H1 (cell line): ENCODE results near the gene ODC1. TPM values are rescaled to one million over a fixed set of nuclear protein-coding genes. Genes with fewer than 3 reads are reported as not detected.

Experiments
- CTCF ChIA-PET: fragments of 300-600 bp; sonication (Branson Sonifier 250); formaldehyde crosslinking; loops from one replicate; lab custom pipeline; 2021; ENCODE audit not compliant: partially characterized antibody; lab: Charles Lee
- POLR2A ChIA-PET: fragments of 300-600 bp; sonication (Branson Sonifier 250); formaldehyde crosslinking; loops from one replicate; lab custom pipeline; 2021; ENCODE audit warnings: inconsistent platforms; ENCODE audit not compliant: partially characterized antibody; lab: Charles Lee
- DNase-seq, 2 experiments: peaks; one replicate each; pipeline versions ENCODE4 v3.0.0 to v3.0.0-alpha.2; 2010 to 2022; ENCODE audit warnings: low spot score in 2 of 2, low read depth in 1 of 2, mixed read lengths in 1 of 2
- FAIRE-seq: peaks from 2 replicates; lab custom pipeline; 2011; peaks lifted over from hg19 to GRCh38; lab: Jason Lieb, UNC
- H2AFZ ChIP-seq: 2 replicates; pipeline ENCODE4 v1.8.1; 2012; ENCODE audit warnings: low read length, inconsistent platforms
- H2AK5ac ChIP-seq: 2 replicates; pipeline ENCODE4 v1.6.1; 2013; ENCODE audit warnings: low read depth, low read length
- H2BK120ac ChIP-seq: replicated peaks from 2 replicates; pipeline ENCODE3; 2013; ENCODE audit warnings: low read depth, low read length, inconsistent platforms
- H2BK12ac ChIP-seq: 2 replicates; pipeline ENCODE4 v1.6.1; 2013; ENCODE audit warnings: low read depth, low read length
- H2BK15ac ChIP-seq: 2 replicates; pipeline ENCODE4 v1.6.1; 2013; ENCODE audit warnings: low read length
- H2BK20ac ChIP-seq: 2 replicates; pipeline ENCODE4 v1.6.1; 2013; ENCODE audit warnings: low read length
- H2BK5ac ChIP-seq: 2 replicates; pipeline ENCODE4 v1.6.1; 2013; ENCODE audit warnings: low read depth, low read length
- H3K14ac ChIP-seq: 2 replicates; pipeline ENCODE4 v1.6.1; 2013; ENCODE audit warnings: inconsistent platforms; ENCODE audit not compliant: insufficient read length
- H3K18ac ChIP-seq: 2 replicates; pipeline ENCODE4 v1.6.1; 2013; ENCODE audit warnings: low read length; ENCODE audit errors: extremely low read depth
- H3K23ac ChIP-seq: 2 replicates; pipeline ENCODE4 v1.6.1; 2013; ENCODE audit warnings: inconsistent platforms; ENCODE audit not compliant: insufficient read length
- H3K23me2 ChIP-seq: 2 replicates; pipeline ENCODE4 v1.6.1; 2013; ENCODE audit warnings: low read depth, low read length
- H3K27ac ChIP-seq: 2 replicates; pipeline ENCODE4 v1.6.1; 2011; ENCODE audit warnings: low read depth, low read length, inconsistent platforms
- H3K27me3 ChIP-seq, 4 experiments: replicated peaks in 1 of 4; 1 replicate in 1 of 4; 2 replicates in 3 of 4; pipeline versions ENCODE4 v1.6.1 to v1.8.1; 2011 to 2013; ENCODE audit warnings: low read length in 3 of 4, mild to moderate bottlenecking in 3 of 4, inconsistent platforms in 2 of 4, mixed read lengths in 2 of 4, moderate library complexity in 1 of 4; ENCODE audit not compliant: control insufficient read depth in 3 of 4, insufficient read depth in 3 of 4; ENCODE audit errors: extremely low read depth in 1 of 4
- H3K36me3 ChIP-seq, 4 experiments: 2 replicates each; pipeline versions ENCODE4 v1.6.1 to v1.8.1; 2011 to 2013; ENCODE audit warnings: mild to moderate bottlenecking in 4 of 4, low read length in 3 of 4, moderate library complexity in 2 of 4, control low read depth in 1 of 4, inconsistent platforms in 1 of 4; ENCODE audit not compliant: insufficient read depth in 4 of 4, control insufficient read depth in 2 of 4
- H3K4ac ChIP-seq: replicated peaks from 2 replicates; pipeline ENCODE3; 2013; ENCODE audit warnings: low read length, low read depth, mixed read lengths, inconsistent platforms; ENCODE audit not compliant: insufficient read length
- H3K4me1 ChIP-seq, 4 experiments: replicated peaks in 1 of 4; 1 replicate in 1 of 4; 2 replicates in 3 of 4; pipeline versions ENCODE4 v1.6.1 to v1.8.1; 2011 to 2013; ENCODE audit warnings: low read length in 3 of 4, inconsistent platforms in 2 of 4, mixed read lengths in 1 of 4; ENCODE audit not compliant: insufficient read depth in 4 of 4, control insufficient read depth in 3 of 4
- H3K4me2 ChIP-seq, 2 experiments: 2 replicates each; pipeline versions ENCODE4 v1.6.1 to v1.8.1; 2011 to 2013; ENCODE audit warnings: low read depth in 2 of 2, low read length in 2 of 2, control low read depth in 1 of 2, inconsistent platforms in 1 of 2, mild to moderate bottlenecking in 1 of 2; ENCODE audit not compliant: insufficient read depth in 1 of 2
- H3K4me3 ChIP-seq, 4 experiments: fragments of 200-600, 300-600 bp in 1 of 4; sonication (generic), shearing (Covaris generic), sonication (Bioruptor Twin) in 1 of 4; 2 replicates each; pipeline versions ENCODE4 v1.5.1 to v1.8.1; 2011 to 2016; ENCODE audit warnings: low read length in 4 of 4, low read depth in 3 of 4, control low read depth in 2 of 4, inconsistent platforms in 2 of 4, mild to moderate bottlenecking in 2 of 4, mixed read lengths in 1 of 4, moderate library complexity in 1 of 4; ENCODE audit not compliant: insufficient read depth in 2 of 4; ENCODE audit errors: extremely low read depth in 1 of 4
- H3K56ac ChIP-seq: replicated peaks from 2 replicates; pipeline ENCODE3; 2013; ENCODE audit warnings: low read depth, mild to moderate bottlenecking, mixed read lengths, low read length, inconsistent platforms; ENCODE audit not compliant: insufficient read length
- H3K79me1 ChIP-seq: 2 replicates; pipeline ENCODE4 v1.6.1; 2013; ENCODE audit warnings: low read depth, low read length, control low read depth
- H3K79me2 ChIP-seq, 2 experiments: 2 replicates each; pipeline versions ENCODE4 v1.6.1 to v1.8.1; 2012 to 2013; ENCODE audit warnings: low read length in 2 of 2, mild to moderate bottlenecking in 2 of 2, inconsistent platforms in 1 of 2; ENCODE audit not compliant: insufficient read depth in 2 of 2, control insufficient read depth in 1 of 2
- H3K9ac ChIP-seq, 4 experiments: replicated peaks in 1 of 4; 1 replicate in 1 of 4; 2 replicates in 3 of 4; pipeline versions ENCODE4 v1.6.1 to v1.8.1; 2011 to 2013; ENCODE audit warnings: low read depth in 3 of 4, low read length in 3 of 4, control low read depth in 2 of 4, mild to moderate bottlenecking in 2 of 4, moderate library complexity in 2 of 4, inconsistent platforms in 1 of 4; ENCODE audit errors: extremely low read depth in 1 of 4
- H3K9me3 ChIP-seq, 2 experiments: 2 replicates each; pipeline versions ENCODE4 v1.6.1 to v1.8.1; 2012 to 2013; ENCODE audit warnings: mild to moderate bottlenecking in 2 of 2, moderate library complexity in 2 of 2, control low read depth in 1 of 2, inconsistent platforms in 1 of 2, low read depth in 1 of 2, low read length in 1 of 2, mixed read lengths in 1 of 2; ENCODE audit not compliant: insufficient read depth in 2 of 2
- H4K20me1 ChIP-seq, 2 experiments: replicated peaks in 1 of 2; 2 replicates each; pipeline versions ENCODE3 to v1.8.1; 2011 to 2013; ENCODE audit warnings: inconsistent platforms in 2 of 2, low read length in 2 of 2, mild to moderate bottlenecking in 1 of 2; ENCODE audit not compliant: insufficient read depth in 2 of 2, control insufficient read depth in 1 of 2
- H4K5ac ChIP-seq: 2 replicates; pipeline ENCODE4 v1.6.1; 2013; ENCODE audit warnings: low read length, low read depth, mixed read lengths, inconsistent platforms; ENCODE audit not compliant: insufficient read length
- H4K8ac ChIP-seq: 2 replicates; pipeline ENCODE4 v1.8.0; 2013; ENCODE audit warnings: mild to moderate bottlenecking, moderate library complexity, low read length, inconsistent platforms; ENCODE audit not compliant: insufficient read depth; ENCODE audit errors: extremely low read depth
- H4K91ac ChIP-seq: replicated peaks from 2 replicates; pipeline ENCODE3; 2013; ENCODE audit warnings: low read length, mixed read lengths, inconsistent platforms; ENCODE audit not compliant: insufficient read length
- BRCA1 ChIP-seq: IDR thresholded peaks from 2 replicates; pipeline ENCODE4 v1.6.1; 2012; ENCODE audit warnings: low read depth, low read length, improper control_type of control experiment
- EGR1 ChIP-seq: IDR thresholded peaks from 2 replicates; pipeline ENCODE4 v1.6.1; 2011; ENCODE audit warnings: low read depth, low read length, borderline replicate concordance
- HDAC6 ChIP-seq: IDR thresholded peaks from one replicate; pipeline ENCODE4 v1.7.1; 2012; ENCODE audit warnings: low read depth, mild to moderate bottlenecking, inconsistent platforms, low read length, moderate library complexity
- JUN ChIP-seq: IDR thresholded peaks from 2 replicates; pipeline ENCODE4 v1.6.1; 2011; ENCODE audit warnings: low read depth, mild to moderate bottlenecking, improper control_type of control experiment, low read length
- KDM1A ChIP-seq: fragments of 200-600, 300-600 bp; sonication (generic); IDR thresholded peaks from 2 replicates; pipeline ENCODE4 v1.7.1; 2016; ENCODE audit warnings: mild to moderate bottlenecking, low read length, borderline replicate concordance
- NANOG ChIP-seq: IDR thresholded peaks from 2 replicates; pipeline ENCODE4 v1.6.1; 2011; ENCODE audit warnings: low read length, low read depth, mild to moderate bottlenecking, inconsistent platforms; ENCODE audit not compliant: insufficient read depth, poor library complexity, severe bottlenecking
- PHF8 ChIP-seq: fragments of 200-600 bp; sonication (generic); conservative IDR thresholded peaks from 2 replicates; pipeline ENCODE4 v1.7.1; 2012; ENCODE audit warnings: low read depth, mild to moderate bottlenecking, inconsistent platforms, low read length, moderate library complexity
- POLR2A ChIP-seq, 2 experiments: IDR thresholded peaks; 1 replicate in 1 of 2; 2 replicates in 1 of 2; pipeline ENCODE4 v1.6.1; 2011; ENCODE audit warnings: low read depth in 2 of 2, low read length in 2 of 2, mild to moderate bottlenecking in 2 of 2; ENCODE audit errors: control extremely low read depth in 1 of 2
- RFX5 ChIP-seq: IDR thresholded peaks from 2 replicates; pipeline ENCODE4 v1.6.1; 2011; ENCODE audit warnings: low read depth, low read length, improper control_type of control experiment, borderline replicate concordance
- SIRT6 ChIP-seq: IDR thresholded peaks from one replicate; pipeline ENCODE4 v1.7.1; 2012; ENCODE audit warnings: low read length, inconsistent platforms
- SIX5 ChIP-seq: IDR thresholded peaks from 2 replicates; pipeline ENCODE4 v1.6.1; 2011; ENCODE audit warnings: mild to moderate bottlenecking, low read depth, low read length
- SP1 ChIP-seq: IDR thresholded peaks from 2 replicates; pipeline ENCODE4 v1.6.1; 2011; ENCODE audit warnings: low read depth, low read length
- SP4 ChIP-seq: IDR thresholded peaks from 2 replicates; pipeline ENCODE4 v1.6.1; 2012; ENCODE audit warnings: low read length, inconsistent platforms
- SRF ChIP-seq: IDR thresholded peaks from 2 replicates; pipeline ENCODE4 v1.6.1; 2011; ENCODE audit warnings: mild to moderate bottlenecking, low read depth, low read length, moderate library complexity
- TCF12 ChIP-seq: IDR thresholded peaks from 2 replicates; pipeline ENCODE4 v1.6.1; 2011; ENCODE audit warnings: low read depth, mild to moderate bottlenecking, low read length
- WGBS, 2 experiments: shearing (Covaris generic) in 1 of 2; methylation state at CpG; one replicate each; pipeline versions ENCODE4 v1.1.6 to v1.1.7; 2013 to 2015; ENCODE audit warnings: low lambda C conversion rate in 2 of 2, mixed read lengths in 2 of 2, inconsistent platforms in 1 of 2, low coverage in 1 of 2, missing lambda C conversion rate in 1 of 2; ENCODE audit not compliant: insufficient replicate concordance in 2 of 2, insufficient coverage in 1 of 2, insufficient read length in 1 of 2; ENCODE audit errors: extremely low coverage in 1 of 2, missing lambda C conversion rate in 1 of 2; 5-methylcytosine and 5-hydroxymethylcytosine counted together
- polyA plus RNA-seq, 7 experiments: library from polyadenylated mRNA; depleted of rRNA in 3 of 7; stranded (reverse) in 5 of 7; unstranded in 2 of 7; fragments of >200 nt in 5 of 7; fragments of 200-250 nt in 2 of 7; gene quantifications; 1 replicate in 5 of 7; 2 replicates in 1 of 7; 4 replicates in 1 of 7; pipeline versions ENCODE4 v1.2.1 to v1.2.3, GENCODE V29; 2011 to 2013; ENCODE audit warnings: missing spikeins in 2 of 7, mixed read lengths in 2 of 7
- total RNA-seq: library from RNA; stranded (reverse); fragmentation: NEBNext Ultra II Directional; extraction: Animal tissue kit (Norgen Biotek cat#: 25700); gene quantifications from 2 replicates; pipeline ENCODE4 v1.2.1, GENCODE V29; 2021
- TF ChIP-seq, protein P1 (sequence below): IDR thresholded peaks from 2 replicates; pipeline ENCODE4 v1.6.1; 2011; ENCODE audit warnings: low read depth, mild to moderate bottlenecking, low read length; ENCODE audit not compliant: insufficient read depth

Gene ODC1
- total and polyA plus RNA-seq, 2 of the 8 experiments (the other 6 are each of a cell fraction or from before 2014, with no cell fraction given) = 57.2 to 76.7 TPM

- Histone ChIP-seq H3K9ac (no peak overlapping the region), H3K23ac (no peak overlapping the region), H3K4ac (no peak overlapping the region), H3K36me3 (no peaks in the 10 kb centered on the region), H3K18ac (no peak overlapping the region), H3K27me3 (no peaks in the 10 kb centered on the region; a peak in 1 of 7 replicates), H3K4me1 (no peaks in the 10 kb centered on the region; a peak in 1 of 7 replicates), H4K20me1 (no peaks in the 10 kb centered on the region), H2BK12ac (no peak overlapping the region), H3K27ac (no peak overlapping the region), H3K23me2 (no peaks in the 10 kb centered on the region), H4K8ac (no peak overlapping the region), H2BK120ac (no peak overlapping the region), H2BK5ac (no peak overlapping the region), H2BK20ac (no peak overlapping the region), H3K79me1 (no peaks in the 10 kb centered on the region), H3K4me2 (no peak overlapping the region), H3K79me2 (no peaks in the 10 kb centered on the region), H3K9me3 (no peaks in the 10 kb centered on the region), H2AK5ac (no peak overlapping the region), H2AFZ (no peak overlapping the region), H3K4me3 (no peak overlapping the region), H3K56ac (no peak overlapping the region), H3K14ac (no peak overlapping the region), H2BK15ac (no peak overlapping the region), H4K5ac (no peak overlapping the region), H4K91ac (no peak overlapping the region)
- WGBS, 2 experiments = 83% methylated on average over 12 of the region's 12 CpGs; no CpG with 5 or more reads in 1 of the 2 experiments
- FAIRE-seq (no peak), DNase-seq (no peak)
- CTCF ChIA-PET = no interaction called here
- POLR2A ChIA-PET = no interaction called here
- TF ChIP-seq BRCA1 = no peak
- TF ChIP-seq SRF = no peak
- TF ChIP-seq PHF8 = no peak
- no peak for TF ChIP-seq SIRT6
- TF ChIP-seq POLR2A (IDR thresholded peaks at IDR 0.05; ENCODE audit: control extremely low read depth in 1 of 2, low read depth in 2 of 2, low read length in 2 of 2) = no peak
- no peak for TF ChIP-seq SP4
- no peak for TF ChIP-seq NANOG
- no peak for TF ChIP-seq KDM1A
- no peak for TF ChIP-seq RFX5
- no peak for TF ChIP-seq EGR1
- no peak for TF ChIP-seq JUN
- no peak for TF ChIP-seq SIX5
- no peak for TF ChIP-seq TCF12
- TF ChIP-seq SP1 = no peak
- no peak for TF ChIP-seq HDAC6
- TF ChIP-seq, protein P1, sequence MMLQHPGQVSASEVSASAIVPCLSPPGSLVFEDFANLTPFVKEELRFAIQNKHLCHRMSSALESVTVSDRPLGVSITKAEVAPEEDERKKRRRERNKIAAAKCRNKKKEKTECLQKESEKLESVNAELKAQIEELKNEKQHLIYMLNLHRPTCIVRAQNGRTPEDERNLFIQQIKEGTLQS = no peak
Measured at GRCh38 chr2:10478916-10479315, 30.8 kb upstream of the ODC1 start.
